Measurements from ENCODE around the gene BRPF3.

DNA sequence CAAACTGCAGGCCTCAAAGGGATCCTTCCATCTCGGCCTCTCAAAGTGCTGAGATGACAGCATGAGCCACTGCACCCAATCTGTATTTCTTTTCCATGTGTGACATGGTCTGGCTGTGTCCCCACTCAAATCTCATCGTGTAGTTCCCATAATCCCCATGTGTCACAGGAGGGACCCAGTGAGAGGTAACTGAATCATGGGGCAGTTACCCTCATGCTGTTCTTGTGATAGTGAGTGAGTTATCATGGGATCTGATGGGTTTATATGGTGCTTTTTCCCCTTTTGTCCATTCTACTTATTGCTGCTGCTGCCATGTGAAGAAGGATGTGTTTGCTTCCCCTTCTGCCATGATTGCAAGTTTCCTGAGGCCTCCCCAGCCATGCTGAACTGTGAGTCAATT is 10.3 kb upstream of the BRPF3 start:
- TF ChIP-seq, protein P1, sequence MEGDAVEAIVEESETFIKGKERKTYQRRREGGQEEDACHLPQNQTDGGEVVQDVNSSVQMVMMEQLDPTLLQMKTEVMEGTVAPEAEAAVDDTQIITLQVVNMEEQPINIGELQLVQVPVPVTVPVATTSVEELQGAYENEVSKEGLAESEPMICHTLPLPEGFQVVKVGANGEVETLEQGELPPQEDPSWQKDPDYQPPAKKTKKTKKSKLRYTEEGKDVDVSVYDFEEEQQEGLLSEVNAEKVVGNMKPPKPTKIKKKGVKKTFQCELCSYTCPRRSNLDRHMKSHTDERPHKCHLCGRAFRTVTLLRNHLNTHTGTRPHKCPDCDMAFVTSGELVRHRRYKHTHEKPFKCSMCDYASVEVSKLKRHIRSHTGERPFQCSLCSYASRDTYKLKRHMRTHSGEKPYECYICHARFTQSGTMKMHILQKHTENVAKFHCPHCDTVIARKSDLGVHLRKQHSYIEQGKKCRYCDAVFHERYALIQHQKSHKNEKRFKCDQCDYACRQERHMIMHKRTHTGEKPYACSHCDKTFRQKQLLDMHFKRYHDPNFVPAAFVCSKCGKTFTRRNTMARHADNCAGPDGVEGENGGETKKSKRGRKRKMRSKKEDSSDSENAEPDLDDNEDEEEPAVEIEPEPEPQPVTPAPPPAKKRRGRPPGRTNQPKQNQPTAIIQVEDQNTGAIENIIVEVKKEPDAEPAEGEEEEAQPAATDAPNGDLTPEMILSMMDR (IDR thresholded peaks at IDR 0.05): no peak
- no peak for TF ChIP-seq POLR2A (IDR thresholded peaks at IDR 0.05)

Data from Peyer's patch (tissue), 4 donors.